ENCODE measurements around the gene BMP8A. TPM values are rescaled to one million over a fixed set of nuclear protein-coding genes. Genes with fewer than 3 reads are reported as not detected.

BMP8A gene
- total and polyA plus RNA-seq, 9 of the 15 experiments (the other 6 are each of a cell fraction or from before 2014, with no cell fraction given) = 0.05 to 0.31 TPM; not detected in 7

DNA sequence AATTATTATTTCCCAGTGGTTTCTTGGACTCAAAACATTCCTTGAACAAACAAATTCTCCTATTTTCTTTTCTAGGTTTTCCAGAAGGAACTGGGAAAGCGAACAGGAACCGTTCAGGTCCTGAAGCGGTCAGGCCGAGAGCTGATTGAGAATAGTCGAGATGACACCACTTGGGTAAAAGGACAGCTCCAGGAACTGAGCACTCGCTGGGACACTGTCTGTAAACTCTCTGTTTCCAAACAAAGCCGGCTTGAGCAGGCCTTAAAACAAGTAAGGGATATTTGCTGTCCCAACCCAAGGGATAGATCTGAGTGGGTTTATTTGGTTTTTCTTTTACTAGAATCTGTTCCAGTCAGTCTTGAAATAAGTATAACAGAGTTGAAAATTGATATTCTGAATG lies 39.4 kb upstream of the BMP8A start:
- POLR2A ChIA-PET = no interaction called here

More for the DNA sequence above, 39.4 kb upstream of the BMP8A start:
- FAIRE-seq = no peak
- no peaks in the 10 kb centered on the region for H3K27me3 ChIP-seq (ENCODE audit: control insufficient read depth in 2 of 2, insufficient read depth in 2 of 2, low read length in 2 of 2)
- no peaks in the 10 kb centered on the region for H3K79me2 ChIP-seq (ENCODE audit: control insufficient read depth, insufficient read depth, low read length)
- no peaks in the 10 kb centered on the region for H3K9me3 ChIP-seq (replicated peaks; ENCODE audit: control insufficient read depth, insufficient read depth, low read depth, low read length)
- BruUV-seq (replicated peaks) = no TSS peak
- H3K9ac ChIP-seq (ENCODE audit: insufficient read depth in 1 of 2, low read depth in 2 of 2, low read length in 2 of 2) = no peak overlapping the region
- intact Hi-C loops (cut with micrococcal nuclease) = no loop called here
- H2AFZ ChIP-seq (ENCODE audit: low read depth, low read length) = no peak overlapping the region
- H3K36me3 ChIP-seq (ENCODE audit: control insufficient read depth, insufficient read depth, low read length) = peaks cover 94% of the 10 kb centered on the region
- CTCF ChIA-PET (ENCODE audit: low intra/inter-chr PET ratio) = no interaction called here
- H3K27ac ChIP-seq (ENCODE audit: extremely low read depth, low read depth, low read length) = no peak overlapping the region
- H3K4me2 ChIP-seq (ENCODE audit: insufficient read depth, low read length) = no peak overlapping the region
- DNase-seq (ENCODE audit: extremely low read depth in 1 of 4, low spot score in 3 of 4) = no peak
- no peak for ATAC-seq
- H4K20me1 ChIP-seq (replicated peaks; ENCODE audit: control insufficient read depth, insufficient read depth, low read length) = no peaks in the 10 kb centered on the region
- no peaks in the 10 kb centered on the region for H3K9me1 ChIP-seq (ENCODE audit: control insufficient read depth, insufficient read depth, low read length)
- TF ChIP-seq HMG20A (CRISPR knock-in tag; conservative IDR thresholded peaks at IDR 0.05) (no peak), RBM25 (IDR thresholded peaks at IDR 0.05; ENCODE audit: low read depth, low read length, severe bottlenecking) (no peak), EP400 (IDR thresholded peaks at IDR 0.05) (no peak), NFE2L1 (tag; IDR thresholded peaks at IDR 0.05; ENCODE audit: borderline replicate concordance, low read depth) (no peak), ZKSCAN8 (CRISPR knock-in tag; IDR thresholded peaks at IDR 0.05) (no peak), ZNF766 (CRISPR knock-in tag; conservative IDR thresholded peaks at IDR 0.05) (no peak), SRSF7 (optimal IDR thresholded peaks at IDR 0.05; ENCODE audit: low read depth, low read length) (no peak), HBP1 (CRISPR knock-in tag; IDR thresholded peaks at IDR 0.05) (no peak), ZNF12 (CRISPR knock-in tag; IDR thresholded peaks at IDR 0.05) (no peak), SFPQ (IDR thresholded peaks at IDR 0.05; ENCODE audit: low read depth, low read length) (no peak), ZNF431 (CRISPR knock-in tag; IDR thresholded peaks at IDR 0.05) (no peak), E2F3 (CRISPR knock-in tag; IDR thresholded peaks at IDR 0.05) (no peak), MEF2A (IDR thresholded peaks at IDR 0.05; ENCODE audit: control insufficient read depth, low read depth, low read length) (no peak), HINFP (tag; conservative IDR thresholded peaks at IDR 0.05; ENCODE audit: low read depth) (no peak), ERF (CRISPR knock-in tag; IDR thresholded peaks at IDR 0.05) (no peak)
- TF ChIP-seq, protein P1, sequence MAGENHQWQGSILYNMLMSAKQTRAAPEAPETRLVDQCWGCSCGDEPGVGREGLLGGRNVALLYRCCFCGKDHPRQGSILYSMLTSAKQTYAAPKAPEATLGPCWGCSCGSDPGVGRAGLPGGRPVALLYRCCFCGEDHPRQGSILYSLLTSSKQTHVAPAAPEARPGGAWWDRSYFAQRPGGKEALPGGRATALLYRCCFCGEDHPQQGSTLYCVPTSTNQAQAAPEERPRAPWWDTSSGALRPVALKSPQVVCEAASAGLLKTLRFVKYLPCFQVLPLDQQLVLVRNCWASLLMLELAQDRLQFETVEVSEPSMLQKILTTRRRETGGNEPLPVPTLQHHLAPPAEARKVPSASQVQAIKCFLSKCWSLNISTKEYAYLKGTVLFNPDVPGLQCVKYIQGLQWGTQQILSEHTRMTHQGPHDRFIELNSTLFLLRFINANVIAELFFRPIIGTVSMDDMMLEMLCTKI (IDR thresholded peaks at IDR 0.05; ENCODE audit: partially characterized antibody) = no peak
- in situ Hi-C loops (cut with MboI) = no loop called here
- WGBS (ENCODE audit: insufficient coverage, low coverage, missing lambda C conversion rate) = 91% methylated on average over 7 of the region's 7 CpGs
- no peak overlapping the region for H3K4me3 ChIP-seq
- no peaks in the 10 kb centered on the region for H3K4me1 ChIP-seq (replicated peaks in 1 of 2; ENCODE audit: control insufficient read depth in 2 of 2, insufficient read depth in 2 of 2, low read length in 2 of 2)

All from K562 (cell line).